ENCODE data around the gene CFAP119. TPM values are rescaled to one million over a fixed set of nuclear protein-coding genes. Genes with fewer than 3 reads are reported as not detected.

Gene CFAP119
- total and polyA plus RNA-seq, 2 experiments from 2014 or later: 2.2 to 5.2 TPM

DNA sequence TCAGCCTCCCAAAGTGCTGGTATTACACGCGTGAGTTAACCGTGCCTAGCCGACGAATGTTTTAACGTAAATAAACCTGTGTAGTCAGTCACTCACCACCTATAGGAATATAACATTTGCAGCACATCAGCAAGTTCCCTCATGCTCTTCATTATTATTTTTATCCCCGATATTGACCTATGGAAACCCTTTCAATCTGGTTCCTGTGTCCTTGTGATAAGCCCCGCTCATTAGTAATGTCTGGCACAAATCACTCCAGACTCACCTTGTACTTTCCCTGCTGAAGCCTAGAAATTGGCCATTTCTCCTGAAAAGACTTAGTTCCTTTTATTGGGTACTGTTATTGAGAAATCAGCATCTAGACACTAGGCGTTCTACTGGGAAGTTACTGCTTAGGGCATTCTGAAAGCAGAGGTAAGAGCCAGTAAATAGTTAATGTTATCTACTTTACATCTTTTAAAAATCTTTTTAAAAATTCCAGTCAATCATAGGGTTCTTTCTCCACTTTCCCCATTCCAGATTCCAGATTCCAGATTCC is 15.2 kb downstream of the CFAP119 start:
- H3K36me3 Mint-ChIP-seq (ENCODE audit: low read depth): peaks cover 38% of the 10 kb centered on the region
- no peak overlapping the region for H3K27ac Mint-ChIP-seq
- no peak overlapping the region for H3K4me2 ChIP-seq
- peaks cover 4% of the 10 kb centered on the region; the same call in 1 of the 2 replicates for H3F3A ChIP-seq (replicated peaks; ENCODE audit: low read depth)
- H3K27me3 Mint-ChIP-seq (ENCODE audit: insufficient read depth, low read depth, poor library complexity): peaks cover 16% of the 10 kb centered on the region
- H3K79me2 ChIP-seq (replicated peaks; ENCODE audit: insufficient read depth): peaks cover 15% of the 10 kb centered on the region
- H3K9me3 Mint-ChIP-seq: no peaks in the 10 kb centered on the region
- peaks cover 7% of the 10 kb centered on the region; the same call in 1 of the 2 replicates for H3K4me1 ChIP-seq (ENCODE audit: insufficient read depth)
- no peak for DNase-seq (ENCODE audit: low spot score)
- TF ChIP-seq CTCF (conservative IDR thresholded peaks at IDR 0.05; ENCODE audit: low read depth in 2 of 2) (no peak), ZNF462 (CRISPR knock-in tag; IDR thresholded peaks at IDR 0.05) (no peak), CREB1 (CRISPR knock-in tag; IDR thresholded peaks at IDR 0.05; ENCODE audit: low read depth) (no peak), EZH2 (IDR thresholded peaks at IDR 0.05; ENCODE audit: low read depth, unreplicated experiment) (no peak), NANOG (IDR thresholded peaks at IDR 0.05; ENCODE audit: borderline replicate concordance) (no peak), EZH2phosphoT487 (IDR thresholded peaks at IDR 0.05; ENCODE audit: unreplicated experiment) (no peak)
- H4K20me1 ChIP-seq (replicated peaks; ENCODE audit: insufficient read depth): no peaks in the 10 kb centered on the region; the same call in 1 of the 2 replicates
- H3K4me1 Mint-ChIP-seq: peaks cover 9% of the 10 kb centered on the region
- no peak overlapping the region for H2AFZ ChIP-seq
- ATAC-seq: no peak
- no peaks in the 10 kb centered on the region for H3K27me3 ChIP-seq (ENCODE audit: insufficient read depth)
- H3K27ac ChIP-seq (ENCODE audit: low read depth): no peak overlapping the region
- no peaks in the 10 kb centered on the region; the same call in 1 of the 2 replicates for H3K36me3 ChIP-seq (ENCODE audit: insufficient read depth)
- no peaks in the 10 kb centered on the region for H3K9me2 ChIP-seq (ENCODE audit: insufficient read depth)
- no peak overlapping the region for H3K4me3 ChIP-seq
- no peak overlapping the region; the same call in 2 of the 3 replicates for H3K4me3 Mint-ChIP-seq

All from GM23338 (cell line).